HG03520 (cell line): ENCODE measurements around the gene ETV4.

Experiments
- ATAC-seq: cut with Tn5 transposase; IDR thresholded peaks from one replicate; pipeline ENCODE4 v1.9.1; 2021; ENCODE audit warnings: mild to moderate bottlenecking, moderate library complexity; ENCODE audit not compliant: unreplicated experiment

The ETV4 gene

GRCh38 chr17:43546319-43547188, at the start of gene ETV4:
TSS of gene ETV4 (minus strand) at chr17:43546340. CDS start at chr17:43545617, 723 bp downstream.
- ATAC-seq: peak; percentile 81

- ATAC-seq: no peak
These were observed 49.3 kb upstream of the ETV4 start for GRCh38 chr17:43595466-43595865.

- ATAC-seq: no peak
These were observed 45.8 kb upstream of the ETV4 start for GRCh38 chr17:43591779-43592562.

GRCh38 chr17:43591001-43591400, 44.9 kb upstream of the ETV4 start:
- no peak for ATAC-seq

GRCh38 chr17:43588664-43589435, 42.7 kb upstream of the ETV4 start:
- ATAC-seq: no peak

GRCh38 chr17:43588121-43588520, 42.0 kb upstream of the ETV4 start:
- ATAC-seq: no peak

- ATAC-seq: no peak
These were observed 41.5 kb upstream of the ETV4 start for GRCh38 chr17:43587647-43588046.

- ATAC-seq: no peak
These were observed 38.5 kb upstream of the ETV4 start for GRCh38 chr17:43584666-43585102.

- no peak for ATAC-seq
These were observed 37.2 kb upstream of the ETV4 start for GRCh38 chr17:43583332-43583731.

- no peak for ATAC-seq
These were observed 35.5 kb upstream of the ETV4 start for GRCh38 chr17:43581613-43582012.

GRCh38 chr17:43581130-43581529, 35.0 kb upstream of the ETV4 start:
- ATAC-seq: no peak

- ATAC-seq: no peak
These were observed 33.5 kb upstream of the ETV4 start for GRCh38 chr17:43579566-43580140.

GRCh38 chr17:43578699-43579565, 32.8 kb upstream of the ETV4 start:
- ATAC-seq: no peak

GRCh38 chr17:43578404-43578698, 32.2 kb upstream of the ETV4 start:
- ATAC-seq: no peak

- no peak for ATAC-seq
These were observed 31.7 kb upstream of the ETV4 start for GRCh38 chr17:43577664-43578403.

- no peak for ATAC-seq
These were observed 30.6 kb upstream of the ETV4 start for GRCh38 chr17:43576563-43577229.

GRCh38 chr17:43574896-43575525, 28.9 kb upstream of the ETV4 start:
- ATAC-seq: no peak

- ATAC-seq: no peak
These were observed 28.2 kb upstream of the ETV4 start for GRCh38 chr17:43574348-43574747.
